Tongue (tissue), 2 donors: ENCODE results near the gene POLR1A. TPM values are rescaled to one million over a fixed set of nuclear protein-coding genes. Genes with fewer than 3 reads are reported as not detected.

Experiments
- DNase-seq: peaks from one replicate; pipeline ENCODE4 v3.0.0-alpha.2; 2015
- total RNA-seq: library from RNA; depleted of rRNA; stranded (reverse); fragments of >200 nt; gene quantifications from one replicate; pipeline ENCODE4 v1.2.3, GENCODE V29; 2014

Gene POLR1A
- total RNA-seq, 1 donor from 2014 or later, result 19.8 TPM

DNA sequence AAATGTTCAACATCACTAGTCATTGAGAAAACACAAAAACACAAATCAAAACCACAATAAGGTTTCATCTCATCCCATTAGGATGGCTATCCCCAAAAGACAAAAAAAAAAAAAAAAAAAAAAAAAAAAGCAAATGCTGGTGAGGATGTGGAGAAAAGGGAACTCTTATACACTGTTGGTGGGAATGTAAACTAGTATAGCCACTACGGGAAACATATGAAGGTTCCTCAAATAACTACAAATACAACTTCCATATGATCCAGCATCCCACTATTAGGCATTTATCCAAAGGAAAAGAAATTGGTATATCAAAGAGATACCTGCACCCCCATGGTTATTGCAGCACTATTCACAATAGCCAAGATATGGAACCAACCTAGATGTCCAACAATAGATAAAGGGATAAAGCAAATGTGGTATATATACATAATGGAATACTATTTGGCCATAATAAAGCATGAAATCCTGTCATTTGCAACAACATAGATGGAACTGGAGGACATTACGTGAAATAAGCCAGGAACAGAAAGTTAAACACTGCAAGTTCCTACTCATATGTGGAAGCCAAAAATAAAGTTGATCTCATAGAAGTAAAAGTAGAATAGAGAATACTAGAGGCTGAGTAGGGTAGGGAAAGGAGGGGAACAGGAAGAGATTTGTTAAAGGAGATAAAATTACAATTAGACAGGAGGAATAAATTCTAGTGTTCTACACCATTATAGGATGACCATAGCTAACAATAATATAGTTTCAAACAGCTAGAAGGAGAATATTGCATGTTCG lies 8.4 kb downstream of the POLR1A start:
- DNase-seq, result no peak

DNA sequence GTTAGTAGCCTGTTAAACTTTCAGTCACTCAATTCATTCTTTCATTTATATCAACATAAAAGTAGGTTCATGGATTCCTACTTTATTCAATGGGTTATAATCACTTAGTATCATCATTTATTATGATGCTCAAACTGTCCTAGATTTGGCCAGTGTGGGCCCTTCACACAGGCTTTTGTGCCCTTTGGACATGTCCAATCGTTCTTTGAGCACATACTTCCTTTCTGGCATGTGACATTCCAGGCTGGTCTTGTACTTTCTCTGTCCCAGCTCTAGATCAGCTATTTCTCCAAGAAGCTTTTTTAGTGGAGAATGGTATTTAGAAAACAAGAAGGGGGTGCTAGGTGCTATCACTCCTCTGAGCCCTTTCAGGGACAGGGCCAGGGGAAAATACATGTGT lies 11.5 kb downstream of the POLR1A start:
- no peak for DNase-seq

DNA sequence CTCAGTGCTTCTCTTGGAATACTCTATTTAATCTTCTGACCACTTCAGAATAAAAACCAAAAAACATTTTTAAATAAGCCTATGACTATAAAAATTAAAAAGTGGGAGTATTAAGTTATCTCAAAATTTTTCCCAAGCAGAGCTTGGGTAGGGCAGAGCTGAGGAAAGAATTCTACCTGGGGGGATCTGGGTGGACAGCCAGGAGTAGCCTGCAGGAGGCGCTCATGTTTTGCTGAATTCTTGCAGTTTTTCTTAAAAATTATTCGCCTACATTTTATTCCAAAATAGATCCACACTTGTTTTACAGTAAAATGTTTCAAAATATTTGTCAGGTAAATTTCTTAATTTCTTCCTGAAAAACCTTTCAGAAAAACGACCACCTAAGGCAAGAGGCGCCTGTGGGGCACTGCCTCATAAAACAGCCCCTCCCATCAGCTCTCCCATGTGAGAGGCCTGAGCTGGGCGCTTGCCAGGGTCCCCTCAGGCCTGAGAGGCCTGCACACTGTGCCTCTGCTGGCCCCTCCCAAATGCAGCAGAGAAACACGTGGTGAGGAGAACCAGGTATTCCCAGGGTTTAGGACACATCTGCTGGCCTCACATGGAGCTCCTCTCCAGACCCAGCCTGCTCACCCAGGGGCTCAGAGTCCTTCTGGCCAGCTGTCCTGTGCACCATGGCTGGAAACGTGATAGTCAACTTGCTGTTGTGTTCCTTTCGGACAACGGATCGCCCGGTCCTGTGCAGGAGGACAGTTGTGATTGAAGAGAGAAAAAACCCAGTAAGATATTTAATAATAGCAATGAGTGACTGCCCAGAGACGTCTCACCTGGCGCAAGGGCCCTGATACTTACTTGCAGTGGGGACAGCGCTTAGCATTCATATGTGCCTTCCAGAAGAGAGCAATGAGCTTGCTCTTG lies 17.5 kb downstream of the POLR1A start:
- DNase-seq, result no peak

DNA sequence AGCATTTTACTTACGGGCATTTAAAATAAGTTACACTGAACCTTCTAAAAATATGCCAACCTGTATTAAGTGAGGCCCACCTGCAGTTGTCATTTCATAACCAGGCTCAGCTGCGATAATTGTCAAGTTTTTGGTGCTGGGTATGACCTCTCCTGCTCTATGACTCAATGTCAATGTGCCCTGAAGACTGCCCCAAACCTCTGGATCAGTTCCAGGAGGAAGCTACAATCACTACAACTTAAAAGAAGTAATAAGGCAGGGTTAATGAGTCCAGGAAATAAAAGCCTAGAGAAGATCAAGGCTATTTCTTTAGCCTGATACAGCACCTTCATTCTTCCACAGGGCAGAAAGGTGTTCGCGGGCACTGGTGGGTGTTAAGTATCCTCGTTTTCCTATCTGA lies 22.9 kb downstream of the POLR1A start:
- DNase-seq, result no peak

DNA sequence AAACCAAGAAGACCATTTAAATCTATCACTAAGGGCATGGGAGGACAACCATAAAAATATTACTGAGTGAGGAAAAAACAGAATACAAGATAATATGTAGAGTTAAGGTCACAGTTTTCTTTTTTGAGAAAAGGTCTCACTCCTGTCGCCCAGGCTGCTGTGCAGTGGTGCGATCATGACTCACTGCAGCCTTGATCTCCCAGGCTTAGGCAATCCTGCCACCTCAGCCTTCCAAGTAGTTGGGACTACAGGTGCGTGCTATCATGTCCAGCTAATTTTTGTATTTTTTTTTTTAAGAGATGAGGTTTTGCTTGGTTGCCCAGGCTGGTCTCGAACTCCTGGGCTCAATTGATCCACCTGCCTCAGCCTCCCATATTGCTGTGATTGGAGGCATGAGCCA lies 24.0 kb downstream of the POLR1A start:
- no peak for DNase-seq

DNA sequence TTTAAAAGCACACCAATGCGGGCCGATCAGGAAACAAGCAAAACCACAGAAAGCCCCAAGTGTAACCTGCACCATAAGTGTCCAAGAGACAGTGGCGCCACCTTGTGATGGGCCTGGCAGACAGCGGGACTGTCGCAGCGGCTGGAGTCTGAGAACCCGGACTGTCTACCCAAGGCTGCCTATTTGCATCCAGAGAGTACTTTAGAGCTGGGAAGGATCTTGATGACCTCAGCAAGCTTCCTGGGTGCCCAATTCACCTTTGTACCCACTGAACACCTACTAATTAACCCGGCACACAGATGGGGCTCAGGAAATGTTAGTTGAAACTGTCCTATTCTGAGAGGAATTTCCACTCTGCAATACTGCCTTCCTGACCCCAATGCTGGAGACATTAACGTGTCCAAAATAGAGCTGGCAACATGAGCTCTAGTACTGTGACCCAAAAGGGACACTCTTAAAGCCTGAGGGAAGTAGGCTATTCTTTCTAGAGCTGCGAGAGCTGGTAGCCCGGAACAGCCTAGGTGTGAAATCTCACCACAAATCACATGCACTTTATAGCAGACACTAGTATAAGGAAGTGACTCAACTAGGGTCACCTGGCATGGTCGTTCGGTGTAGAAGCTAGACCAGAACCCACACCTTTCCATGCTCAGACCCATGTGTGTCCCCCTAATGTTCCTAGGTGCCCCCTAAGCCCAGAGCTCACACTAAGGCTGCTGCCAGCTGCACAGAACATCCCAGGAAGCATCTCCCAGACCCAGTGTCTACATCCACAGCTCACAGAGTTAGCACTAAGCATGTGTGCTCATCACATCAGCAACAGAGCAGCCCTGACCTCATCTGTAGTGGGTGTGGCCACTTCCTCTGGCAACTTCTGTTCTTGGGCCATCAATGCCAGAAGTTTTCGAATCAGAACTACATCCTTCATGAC lies 25.4 kb downstream of the POLR1A start:
- peak; percentile 80 for DNase-seq

DNA sequence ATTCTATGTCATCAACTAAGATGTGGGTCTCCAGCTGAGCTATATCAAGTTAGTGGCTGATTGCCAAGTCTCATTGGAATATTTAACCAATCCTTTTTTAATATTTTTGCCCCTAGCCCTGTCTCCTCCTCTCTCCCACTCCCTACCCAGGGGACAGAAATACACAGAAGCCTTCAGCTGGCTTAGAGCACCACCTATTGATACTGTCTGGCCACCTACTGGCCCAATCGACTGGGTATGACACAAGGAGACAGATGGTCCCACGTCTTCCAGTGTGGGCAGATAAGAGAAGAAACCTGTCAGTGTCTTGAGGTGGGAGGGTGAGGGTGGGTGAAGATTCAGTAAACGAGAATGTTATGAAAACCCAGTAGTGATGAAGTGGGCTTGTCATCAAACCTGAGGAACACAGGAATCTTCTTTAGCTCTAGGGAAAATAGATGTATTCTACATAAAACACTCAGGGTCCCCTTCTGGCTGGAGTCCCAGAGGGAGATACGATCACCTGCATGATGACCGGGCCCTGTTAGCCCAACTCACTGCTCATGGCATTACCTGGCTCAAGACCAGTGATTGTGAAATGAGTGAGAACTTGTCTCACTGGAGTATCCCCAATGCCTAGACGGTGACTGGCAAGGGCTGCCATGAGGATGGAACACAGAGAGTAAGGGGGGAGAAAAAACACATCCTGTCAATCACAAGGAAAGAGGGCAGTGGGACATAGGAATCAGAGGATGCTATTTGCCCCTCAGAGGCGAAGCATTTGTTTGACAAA lies 26.7 kb downstream of the POLR1A start:
- DNase-seq, result peak; percentile 73

DNA sequence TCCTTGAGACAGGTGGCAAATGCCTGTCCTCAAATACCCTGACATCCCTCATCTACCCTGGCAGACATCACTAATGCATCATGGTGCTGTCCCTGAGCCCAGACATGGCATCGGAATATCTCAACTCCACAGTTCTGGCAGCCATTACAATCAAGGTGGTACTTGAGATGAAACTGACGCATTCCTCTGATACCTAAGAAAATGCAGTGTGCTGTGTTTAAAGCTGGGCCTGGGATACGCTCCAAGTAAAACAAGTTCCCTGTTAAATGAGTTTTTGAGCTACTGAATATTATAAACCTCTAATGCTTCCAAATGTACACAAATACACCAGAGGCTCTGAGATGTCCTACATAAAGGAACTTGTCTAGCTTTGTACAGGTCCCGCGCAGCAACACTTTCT lies 29.8 kb downstream of the POLR1A start:
- no peak for DNase-seq

DNA sequence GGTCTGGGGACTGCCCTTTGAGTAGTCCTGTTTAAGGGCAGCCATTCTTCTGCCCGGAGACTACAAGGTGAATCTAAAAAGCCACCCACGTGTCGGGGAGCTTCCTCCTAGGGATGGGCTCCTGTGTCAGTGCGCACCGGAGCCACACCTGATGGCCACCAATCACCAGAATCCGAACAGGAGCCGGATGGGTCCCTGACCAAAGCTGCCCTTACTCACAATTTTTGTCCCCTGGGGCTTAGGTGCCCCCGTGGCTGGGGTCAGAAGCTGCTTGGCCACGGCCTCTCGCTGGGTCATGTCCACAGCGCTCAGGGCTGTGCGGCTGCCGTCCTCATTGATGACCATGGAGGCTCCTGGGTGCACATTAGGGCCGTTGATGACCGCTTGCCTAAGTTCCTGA lies 30.9 kb downstream of the POLR1A start:
- DNase-seq, result no peak

DNA sequence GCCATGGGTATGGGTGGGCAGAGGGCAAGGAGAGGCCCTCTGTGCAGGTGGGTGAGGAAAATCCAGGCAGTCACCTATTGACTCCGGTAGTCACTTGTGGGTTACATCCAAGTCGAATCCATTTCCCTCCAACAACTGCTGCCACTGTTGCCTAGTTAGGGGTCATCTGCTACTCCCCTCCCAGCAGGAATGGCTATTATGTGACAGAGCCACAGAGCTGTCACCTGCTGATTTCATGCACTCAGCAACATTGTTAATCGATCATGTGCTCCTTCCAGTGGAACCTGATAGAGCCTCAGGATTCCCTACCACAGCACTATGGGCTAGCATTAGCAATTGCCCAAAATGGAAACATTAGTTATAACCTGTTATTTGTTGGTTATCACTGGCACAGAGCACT lies 31.4 kb downstream of the POLR1A start:
- no peak for DNase-seq

DNA sequence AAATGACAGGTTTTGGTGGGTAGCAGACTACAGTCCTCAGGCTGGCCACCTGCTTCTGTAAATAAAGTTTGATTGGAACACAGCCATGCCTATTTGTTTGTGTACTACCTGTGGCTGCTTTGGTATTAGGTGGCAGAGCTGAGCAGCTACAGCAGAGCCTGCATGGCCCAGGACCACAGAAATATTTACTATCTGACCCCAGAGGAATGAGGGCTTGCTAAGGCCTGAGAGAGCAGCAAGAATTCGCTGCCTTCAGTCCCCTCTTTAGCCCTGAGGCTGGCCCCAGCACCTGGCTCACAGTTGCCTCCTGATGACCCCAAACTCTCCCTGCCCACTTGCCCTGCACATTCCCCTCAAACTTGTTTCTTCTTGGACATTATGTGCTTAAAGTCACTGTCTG lies 32.5 kb downstream of the POLR1A start:
- no peak for DNase-seq

DNA sequence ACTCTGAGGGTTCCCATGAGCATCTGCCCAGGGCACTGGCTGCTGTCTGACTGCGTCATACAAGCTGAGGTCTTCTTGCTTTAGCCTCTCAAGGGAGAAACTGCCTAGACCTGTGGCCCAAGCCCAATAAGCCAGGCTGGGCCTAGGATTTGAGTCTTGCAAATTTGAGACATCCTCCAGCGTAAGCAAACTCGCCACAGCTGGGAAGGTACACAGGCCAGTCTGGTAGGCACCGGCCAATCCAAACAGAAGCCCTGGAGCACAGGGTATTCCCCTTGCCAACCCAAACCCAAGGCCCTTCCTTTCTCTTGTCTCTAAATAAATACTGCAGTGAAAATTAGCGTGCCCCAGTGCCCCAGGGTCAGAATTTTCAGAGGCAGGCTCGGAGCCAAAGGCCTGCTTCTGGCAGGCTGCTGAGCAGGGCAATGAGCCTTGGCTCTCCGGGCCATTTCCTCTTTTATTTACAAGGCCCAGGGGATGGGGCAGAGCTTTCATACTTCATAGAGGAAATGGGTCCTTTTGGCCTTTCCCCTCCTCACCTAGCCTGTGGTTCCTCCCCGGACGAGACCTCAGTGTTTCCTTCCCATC lies 33.3 kb downstream of the POLR1A start:
- DNase-seq, result peak; percentile 32

DNA sequence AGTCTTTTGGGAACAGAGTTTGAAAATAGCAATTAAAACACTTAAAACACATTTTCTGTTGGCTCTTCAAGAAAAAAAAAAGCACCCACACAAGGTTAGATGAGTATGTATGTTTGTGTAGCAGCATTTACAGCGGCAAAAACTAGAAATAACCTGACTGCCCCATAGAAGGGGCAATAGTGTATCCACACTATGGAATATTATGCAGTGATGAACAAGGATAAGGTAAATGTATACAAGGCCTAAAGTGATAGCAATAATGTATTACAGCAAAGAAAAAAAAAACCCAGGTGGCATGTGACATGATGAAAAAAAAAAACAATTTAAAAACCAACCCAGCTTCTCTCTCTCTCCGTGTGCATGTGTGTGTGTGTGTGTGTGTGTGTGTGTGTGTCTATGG lies 34.8 kb downstream of the POLR1A start:
- no peak for DNase-seq

DNA sequence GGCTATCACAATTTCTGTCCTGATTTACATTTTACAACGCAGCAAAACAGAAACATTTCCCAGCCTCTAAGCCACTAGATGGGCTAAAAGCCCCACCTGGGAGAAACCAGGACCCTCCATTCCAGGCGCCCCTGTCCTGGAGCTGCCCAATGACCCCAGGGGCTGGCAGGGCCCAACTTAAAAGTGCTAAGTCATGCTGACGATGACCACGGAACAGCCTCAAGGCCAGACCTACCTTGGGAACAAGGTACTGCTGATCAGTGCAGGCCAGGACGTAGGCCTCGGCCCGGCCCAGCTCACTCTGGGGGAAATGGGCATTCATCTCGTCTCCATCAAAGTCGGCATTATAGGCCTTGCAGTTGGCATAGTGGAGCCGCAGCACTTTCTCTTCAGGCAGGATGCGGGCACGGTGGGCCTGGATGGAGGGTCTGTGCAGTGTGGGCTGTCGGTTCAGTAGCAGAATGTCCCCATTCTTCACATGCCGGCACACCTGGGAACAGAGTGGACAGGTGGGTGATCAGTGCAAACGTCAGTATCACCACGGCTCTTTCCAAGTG lies 35.8 kb downstream of the POLR1A start:
- DNase-seq, result no peak

DNA sequence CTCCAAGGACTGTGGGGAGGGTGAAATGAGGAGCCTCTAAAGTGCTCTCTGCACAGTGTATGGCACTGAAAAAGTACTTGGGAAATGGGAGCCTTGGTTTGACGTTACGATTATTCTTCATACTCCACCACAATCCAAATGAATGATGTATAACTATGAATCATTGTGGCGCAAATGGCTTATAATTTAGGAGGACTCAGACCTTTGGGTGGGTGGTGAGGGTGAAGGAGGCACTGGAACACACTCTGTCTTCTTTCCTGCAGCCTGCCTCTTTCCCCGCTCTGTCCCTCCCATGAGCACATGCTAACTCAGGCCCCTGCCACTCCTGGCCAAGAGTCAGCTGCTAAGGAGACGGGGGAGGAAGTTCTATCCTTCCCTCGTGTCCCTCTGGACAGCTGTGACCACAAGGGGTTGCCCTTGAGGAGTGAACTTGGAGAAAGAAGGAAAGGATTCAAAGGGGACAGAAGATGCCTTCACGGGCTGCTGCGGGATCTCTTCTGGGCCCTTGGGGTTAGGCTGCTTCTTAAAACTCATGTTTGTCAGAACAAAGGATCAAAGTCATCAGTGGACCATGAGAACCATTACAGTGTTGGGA lies 36.5 kb downstream of the POLR1A start:
- DNase-seq, result peak; percentile 58

DNA sequence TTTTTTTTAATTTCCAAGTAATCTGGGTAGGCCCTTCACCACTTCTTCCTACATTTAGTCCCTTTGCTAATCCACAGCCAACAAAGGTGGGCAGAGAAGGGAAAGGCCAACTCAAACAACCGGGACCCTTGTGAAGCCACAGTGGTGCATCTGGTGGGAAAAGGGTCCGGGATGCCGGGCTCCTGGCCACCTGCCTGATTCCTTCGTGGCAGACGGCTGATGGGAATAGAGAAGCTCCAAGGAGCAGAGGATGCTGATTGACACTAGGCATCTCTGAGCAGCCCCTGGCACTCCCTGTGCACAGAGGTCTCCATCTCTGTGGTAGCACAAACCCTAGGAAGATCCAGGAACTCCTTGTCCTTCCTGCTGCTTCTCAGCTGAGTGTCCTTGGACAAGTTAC lies 37.0 kb downstream of the POLR1A start:
- no peak for DNase-seq

DNA sequence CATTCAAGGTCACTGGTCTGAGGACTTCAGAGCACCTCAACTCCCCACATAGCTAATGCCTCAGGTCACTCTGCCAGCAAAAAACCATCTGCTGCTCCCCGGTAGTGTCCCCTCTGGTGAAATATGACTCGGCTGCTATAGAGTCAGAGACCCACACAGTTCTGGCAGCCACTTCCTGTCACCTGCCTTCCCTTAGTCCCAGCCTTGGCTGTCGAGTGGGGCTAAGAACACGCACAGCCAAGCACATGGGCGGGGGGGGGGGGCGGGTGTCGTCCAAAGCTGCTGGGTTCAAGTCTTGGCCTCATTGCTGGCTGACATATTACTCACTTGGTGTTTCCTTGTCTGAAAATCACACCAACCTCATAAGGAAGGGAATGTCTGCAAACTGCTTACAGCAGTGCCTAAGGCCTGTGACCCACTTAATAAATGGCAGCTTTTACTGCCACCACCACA lies 37.5 kb downstream of the POLR1A start:
- peak; percentile 40 for DNase-seq

DNA sequence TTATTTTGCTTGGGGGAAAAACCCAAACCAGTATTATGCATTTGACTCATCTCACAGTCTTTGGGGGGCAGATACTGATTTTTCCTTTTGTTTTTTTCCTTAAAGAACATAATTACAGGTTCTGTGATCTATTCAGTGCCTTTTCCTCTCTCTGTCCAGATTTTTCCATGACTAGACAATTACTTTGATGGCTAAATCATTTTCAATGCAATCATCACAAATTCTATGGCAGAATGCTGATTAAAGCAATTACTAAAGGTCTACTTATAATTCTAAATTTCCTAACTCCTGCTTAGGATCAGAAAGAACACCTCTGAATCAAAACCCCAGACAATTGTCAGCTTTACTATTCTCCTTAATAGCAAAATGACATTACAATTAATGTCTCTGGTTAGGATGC lies 38.8 kb downstream of the POLR1A start:
- DNase-seq, result no peak

DNA sequence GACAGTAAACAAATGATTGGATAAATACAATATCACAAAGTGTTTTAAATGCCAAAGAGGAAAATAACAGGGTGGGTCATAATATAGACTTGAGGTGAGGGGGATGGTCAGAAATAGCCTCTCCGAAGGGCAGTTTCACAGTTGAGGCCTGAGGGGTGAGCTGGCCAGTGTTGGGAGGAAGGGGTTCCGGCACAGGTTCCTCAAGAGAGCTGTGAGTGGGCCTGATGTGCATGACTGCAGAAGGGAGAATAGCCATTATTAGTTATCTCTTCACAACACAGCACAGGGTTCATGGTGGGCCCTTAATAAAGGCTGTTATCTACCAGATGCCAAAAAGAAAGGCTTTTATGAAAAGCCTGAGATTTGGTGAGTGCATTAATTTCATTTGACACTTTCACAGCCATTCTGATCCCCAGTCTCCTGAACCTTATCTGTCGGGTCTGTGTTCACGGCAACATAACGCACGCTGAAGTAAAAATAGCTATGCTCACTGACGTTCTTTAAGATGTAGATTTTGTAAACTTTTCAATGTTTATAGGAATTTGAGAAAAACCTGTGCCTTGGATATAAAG lies 39.6 kb downstream of the POLR1A start:
- DNase-seq, result no peak

DNA sequence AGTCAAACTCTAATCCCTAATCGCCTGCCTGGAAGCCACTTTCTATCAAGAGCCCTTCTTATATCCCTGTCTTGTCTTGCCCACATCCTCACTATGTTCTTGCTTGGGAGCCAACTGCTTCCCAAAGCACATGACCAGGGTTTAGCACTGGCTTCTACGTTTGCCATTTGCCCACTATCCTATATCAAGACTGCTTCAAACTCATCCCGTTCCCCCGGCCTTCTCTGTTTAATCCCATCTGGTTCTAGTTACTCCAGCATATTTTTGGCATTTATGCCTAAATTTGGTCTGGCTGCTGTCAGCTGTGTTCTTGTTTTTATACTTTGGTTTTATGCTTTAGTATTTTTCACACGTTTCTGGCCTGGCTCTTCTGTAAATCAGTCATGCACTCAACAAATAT lies 40.2 kb downstream of the POLR1A start:
- DNase-seq, result peak; percentile 41
